LHCN-M2 (cell line): ENCODE measurements around the gene PAQR3. TPM values are rescaled to one million over a fixed set of nuclear protein-coding genes. Genes with fewer than 3 reads are reported as not detected.

Experiments
- DNase-seq: peaks from one replicate; pipeline ENCODE4 v3.0.0-alpha.2; 2012; ENCODE audit warnings: low read depth
- total RNA-seq: library from RNA; depleted of rRNA; stranded (reverse); fragments of >200 nt; gene quantifications from 2 replicates; pipeline ENCODE4 v1.2.3, GENCODE V29; 2014; rRNA removed

The PAQR3 gene
- total RNA-seq, 1 experiment from 2014 or later, result 25.8 TPM

DNA sequence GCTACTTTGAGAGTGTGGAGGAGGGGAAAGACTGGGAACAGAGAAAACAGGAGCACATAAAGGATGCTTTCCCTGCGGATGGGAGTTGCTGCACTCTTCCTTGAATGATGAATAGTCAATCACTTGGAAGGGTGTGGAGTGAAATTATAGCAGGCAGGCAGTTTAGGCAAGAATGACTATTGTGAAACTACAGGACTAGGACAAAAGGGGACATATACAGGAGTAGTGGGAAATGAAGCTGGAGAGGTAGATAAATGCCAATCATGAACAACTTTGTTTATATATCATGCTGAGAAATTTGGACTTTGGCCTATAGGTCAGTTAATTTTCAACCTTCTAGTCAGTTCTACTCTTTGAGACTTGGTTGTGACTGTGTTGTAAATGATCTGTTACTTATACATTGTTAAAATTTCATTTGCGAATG is 76.9 kb downstream of the PAQR3 start:
- DNase-seq, result no peak

Other genes with a start within 250 kb of the PAQR3 start
- 26.5 and 33.2 TPM in 2 replicates for gene BMP2K, start 163.1 kb downstream of the PAQR3 start, total RNA-seq